Activated CD8-positive, alpha-beta memory T cell treated with anti-CD3 and anti-CD28 coated beads for 1 hour (primary cell): ENCODE data around the gene MYBBP1A.
"Not testable (repeated sequence)": the region's sequence is repeated elsewhere in the genome, so short reads cannot be mapped to it uniquely, and the experiment has no call there.

Source experiments
- DNase-seq, 2 donors: peaks; one replicate each; pipeline ENCODE4 v3.0.0-alpha.2; 2020; ENCODE audit warnings: low read depth in 1 of 2; ENCODE audit errors: extremely low read depth in 1 of 2

The MYBBP1A gene

DNA sequence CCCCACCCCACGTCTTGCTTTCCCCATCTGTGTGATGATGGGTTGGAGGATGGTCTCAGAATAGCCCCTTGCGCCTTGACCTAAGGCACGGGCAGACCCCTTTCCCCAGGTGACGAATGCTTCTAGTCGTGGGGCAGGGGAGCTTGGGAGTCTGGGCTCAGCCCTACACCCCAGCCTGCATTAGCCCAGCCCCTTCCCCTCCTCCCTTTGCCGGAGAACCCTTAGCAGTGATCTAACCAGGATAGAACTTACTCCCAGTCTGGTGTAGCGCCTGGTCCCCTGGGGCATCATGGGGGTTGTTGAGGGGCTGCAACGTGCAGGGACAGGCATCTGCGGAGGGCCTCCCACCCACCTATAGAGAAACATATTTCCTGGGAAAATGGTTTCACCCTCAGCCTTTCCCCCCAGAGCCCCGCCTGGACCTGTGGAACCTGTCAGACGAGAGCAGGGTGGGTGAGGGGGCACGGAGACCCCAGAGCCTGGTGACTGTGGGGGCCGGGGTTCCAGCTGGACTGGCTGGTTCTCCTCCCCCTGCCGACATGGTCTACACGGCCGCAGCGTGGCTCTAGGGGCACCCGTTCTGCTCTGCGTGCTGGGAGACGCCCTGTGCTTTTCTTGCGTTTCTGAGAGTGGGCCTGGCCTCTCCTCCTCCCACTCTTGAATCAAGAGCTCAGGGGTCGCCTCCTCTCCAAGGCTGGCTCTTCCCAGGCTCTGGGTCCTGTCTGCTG, 33.9 kb upstream of the MYBBP1A start:
- no peak for DNase-seq

DNA sequence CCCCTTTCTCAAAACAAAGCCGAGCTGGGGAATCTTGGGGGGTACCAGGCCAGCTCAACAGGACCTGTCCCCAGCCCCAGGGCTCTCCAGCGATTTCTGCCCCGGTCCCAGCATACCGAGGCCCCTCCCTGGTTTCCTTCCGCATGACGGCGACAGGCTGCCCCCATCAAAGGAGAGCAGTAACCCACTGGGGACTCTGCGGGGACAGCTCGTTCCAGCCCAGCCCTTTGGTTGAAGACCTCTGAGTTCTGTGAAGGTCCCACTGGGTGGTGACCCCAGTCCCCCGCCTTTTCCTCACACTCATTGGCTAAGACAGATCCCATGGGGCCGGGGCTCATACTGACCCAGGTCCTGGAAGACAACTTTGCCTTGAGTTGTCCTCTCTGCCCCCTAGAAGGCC, 33.2 kb upstream of the MYBBP1A start:
- DNase-seq: no peak

DNA sequence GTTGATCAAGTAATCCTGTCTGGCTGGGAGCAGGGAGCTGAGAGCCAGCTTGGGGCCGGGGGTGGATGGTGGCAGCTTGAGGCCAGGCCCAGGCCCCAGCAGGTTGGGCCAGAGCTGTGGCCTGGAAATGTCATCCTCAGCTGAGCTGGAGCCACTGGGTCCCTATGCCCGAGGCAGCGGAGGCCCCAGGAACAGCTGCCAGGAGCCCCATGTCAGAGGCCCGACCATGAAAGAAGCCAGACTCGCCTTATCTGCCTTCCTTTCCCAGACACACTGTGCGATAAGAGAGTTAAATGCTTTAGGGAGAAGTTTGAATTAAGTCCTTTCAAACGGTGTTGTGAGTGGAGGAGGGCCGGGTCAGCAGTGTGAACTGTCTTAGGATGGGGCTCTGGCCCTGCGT, 32.6 kb upstream of the MYBBP1A start:
- DNase-seq: no peak

DNA sequence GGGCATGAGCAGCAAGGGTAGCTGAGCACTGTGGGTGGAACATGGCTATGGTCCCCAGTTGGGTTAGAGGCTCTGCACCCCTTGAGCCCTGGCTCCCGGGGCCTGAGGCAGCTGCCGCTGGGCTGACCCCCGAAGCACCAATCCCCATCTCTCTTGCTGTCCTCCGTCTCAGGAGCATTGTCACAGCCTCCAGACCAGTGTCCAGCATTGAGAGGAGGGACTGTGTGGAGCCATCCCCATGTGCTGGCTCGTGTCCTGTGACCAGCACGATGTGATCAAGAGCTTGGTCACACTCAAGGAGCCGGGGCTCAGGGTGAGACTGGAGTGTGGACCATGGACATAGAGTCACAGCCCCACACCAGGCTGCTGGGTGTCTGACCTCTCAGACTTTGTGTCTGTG, 32.0 kb upstream of the MYBBP1A start:
- DNase-seq: no peak

DNA sequence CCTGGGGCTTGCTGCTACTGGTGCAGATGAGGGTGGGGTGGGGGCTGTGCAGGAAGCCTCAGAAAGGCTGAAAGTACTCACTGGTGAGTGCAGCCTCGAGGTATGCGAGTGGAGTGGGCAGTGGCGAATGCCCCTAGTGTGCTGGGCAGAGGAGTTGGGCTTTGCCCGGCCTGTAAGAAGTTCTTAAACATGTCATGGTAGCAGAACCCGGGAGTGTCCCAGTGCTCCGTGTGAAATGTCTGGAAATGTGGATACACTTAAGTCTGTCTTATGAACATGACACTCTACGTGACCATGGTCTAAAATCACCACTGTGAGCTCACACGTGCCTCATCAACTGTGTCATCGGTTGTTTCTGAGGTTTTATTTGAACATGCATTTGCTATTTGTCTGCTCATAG, 30.9 kb upstream of the MYBBP1A start:
- no peak for DNase-seq

DNA sequence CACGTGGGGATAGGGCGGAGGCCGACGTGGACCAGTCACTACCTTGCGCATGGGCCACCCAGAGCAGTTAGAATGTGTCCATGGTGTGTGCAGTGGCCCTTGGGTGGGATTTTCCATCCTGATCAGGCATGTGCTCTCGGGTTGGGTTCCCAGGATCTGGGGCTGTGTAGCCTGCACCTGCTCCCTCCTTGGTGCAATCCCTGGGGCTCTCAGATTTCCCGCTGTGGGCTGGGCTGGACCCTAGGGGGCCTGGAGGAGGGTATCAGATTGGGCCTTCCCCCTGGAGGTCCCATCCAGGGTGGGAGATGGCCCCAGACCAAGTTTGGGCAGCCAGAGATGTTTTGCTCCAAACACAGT, 30.4 kb upstream of the MYBBP1A start:
- no peak for DNase-seq

DNA sequence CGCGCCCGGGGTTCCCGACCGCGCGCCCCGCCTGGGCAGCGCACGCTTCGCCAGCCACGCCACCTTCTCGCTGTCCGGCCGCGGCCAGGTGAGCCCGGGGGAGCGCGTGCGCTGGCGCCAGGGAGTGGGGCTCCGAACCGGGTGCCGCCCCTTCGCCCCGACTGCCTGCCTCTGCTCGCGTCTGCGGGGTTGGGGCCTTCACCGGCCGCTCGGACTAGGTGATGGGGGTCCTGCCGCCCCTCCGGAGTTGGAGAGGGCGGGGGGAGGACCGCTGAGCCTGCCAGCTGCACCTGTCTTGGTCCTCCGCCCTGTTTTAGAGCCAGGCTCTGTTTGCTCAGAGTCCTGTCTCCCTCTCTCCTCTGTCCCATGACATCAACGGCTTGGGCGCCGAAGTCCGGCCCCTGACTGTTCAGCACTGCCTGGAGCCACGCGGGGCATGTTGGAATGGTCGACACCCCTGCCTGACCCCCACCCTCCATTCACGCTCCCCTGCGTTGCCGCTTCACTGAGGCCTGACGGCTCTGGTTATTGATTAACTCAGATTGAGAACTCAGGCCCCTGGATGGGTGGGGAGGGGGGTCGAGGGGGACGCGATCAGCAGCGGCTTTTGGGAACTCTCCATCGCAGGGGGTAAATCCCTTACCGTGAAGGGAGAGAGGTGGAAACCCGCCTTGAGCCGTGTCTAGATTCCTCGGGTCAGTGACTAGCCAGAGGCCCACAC, 29.9 kb upstream of the MYBBP1A start:
- DNase-seq: no peak

DNA sequence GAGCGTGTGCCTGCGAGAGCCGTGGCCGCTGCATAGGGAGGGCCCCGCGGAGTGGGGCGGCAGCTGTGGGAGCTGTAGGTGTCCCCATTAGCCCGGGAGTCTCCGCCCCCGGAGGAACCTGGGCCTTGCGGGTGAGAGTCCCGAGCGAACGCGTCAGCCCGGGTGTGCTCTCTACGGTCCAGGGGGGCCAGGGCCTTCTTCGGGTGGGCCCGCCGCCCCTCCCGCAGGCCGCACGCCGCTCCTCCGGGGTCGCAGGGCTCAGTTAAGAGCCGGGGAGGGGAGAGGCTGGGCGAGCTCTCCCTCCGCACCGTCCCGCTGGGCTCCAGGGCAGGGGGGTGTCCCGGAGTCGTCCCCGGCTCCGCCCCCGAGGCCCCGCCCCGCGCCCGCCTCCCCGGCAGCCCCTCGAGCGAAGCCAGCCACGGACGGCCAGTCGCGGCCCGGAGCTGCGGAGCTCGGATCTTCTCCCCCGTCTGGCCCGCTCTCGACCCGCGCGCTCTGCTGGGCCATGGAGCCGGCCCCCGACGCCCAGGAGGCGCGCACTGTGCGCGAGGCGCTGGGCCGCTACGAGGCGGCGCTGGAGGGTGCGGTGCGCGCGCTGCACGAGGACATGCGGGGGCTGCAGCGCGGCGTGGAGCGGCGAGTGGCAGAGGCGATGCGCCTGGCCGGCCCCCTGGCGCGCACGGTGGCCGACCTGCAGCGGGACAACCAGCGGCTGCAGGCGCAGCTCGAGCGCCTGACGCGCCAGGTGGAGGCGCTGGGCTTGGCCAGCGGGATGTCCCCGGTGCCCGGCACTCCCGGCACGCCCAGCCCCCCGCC, 29.1 kb upstream of the MYBBP1A start, which contains the start of gene SMTNL2:
Gene SMTNL2, plus strand, starts transcription at position 429 of the 816 bp plus-strand sequence. Its CDS starts 77 bp downstream, at position 506.
- peak in 1 of 2 donors; percentile 13 for DNase-seq

DNA sequence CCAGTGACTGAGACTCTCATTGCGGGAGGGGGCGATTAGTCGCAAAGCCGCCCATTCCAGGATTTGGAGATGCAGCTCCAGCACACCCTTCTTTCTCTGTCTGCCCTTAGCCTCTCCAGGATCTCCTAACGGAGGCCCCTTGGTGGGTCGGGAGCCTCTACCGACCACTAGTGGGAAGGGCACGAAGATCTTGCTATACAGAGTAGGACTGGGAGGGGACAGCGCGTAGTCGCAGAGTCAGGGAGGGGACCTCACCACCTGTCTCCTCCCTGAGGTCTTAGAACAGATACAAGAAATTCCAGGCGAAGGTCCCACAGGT, 28.6 kb upstream of the MYBBP1A start:
- DNase-seq: no peak

DNA sequence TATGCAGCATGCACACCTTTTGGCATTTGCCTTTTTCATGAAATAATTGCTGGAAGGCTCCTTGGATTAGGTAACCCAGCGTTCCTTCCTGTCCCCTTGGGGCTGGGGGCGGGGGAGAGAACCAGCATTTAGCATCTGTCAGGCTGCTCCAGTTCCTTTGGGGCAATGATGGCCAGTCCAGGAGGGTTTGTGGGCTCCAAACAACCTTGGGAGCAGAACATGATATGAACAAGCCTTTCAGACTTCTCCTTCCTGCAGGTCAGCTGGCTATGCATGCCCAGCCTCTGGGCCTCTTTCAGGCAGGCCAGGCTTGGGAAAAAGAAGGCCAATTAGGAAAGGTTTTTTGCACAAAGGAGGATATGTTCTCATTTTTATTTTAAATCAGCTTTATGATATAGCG, 28.0 kb upstream of the MYBBP1A start:
- DNase-seq: no peak

DNA sequence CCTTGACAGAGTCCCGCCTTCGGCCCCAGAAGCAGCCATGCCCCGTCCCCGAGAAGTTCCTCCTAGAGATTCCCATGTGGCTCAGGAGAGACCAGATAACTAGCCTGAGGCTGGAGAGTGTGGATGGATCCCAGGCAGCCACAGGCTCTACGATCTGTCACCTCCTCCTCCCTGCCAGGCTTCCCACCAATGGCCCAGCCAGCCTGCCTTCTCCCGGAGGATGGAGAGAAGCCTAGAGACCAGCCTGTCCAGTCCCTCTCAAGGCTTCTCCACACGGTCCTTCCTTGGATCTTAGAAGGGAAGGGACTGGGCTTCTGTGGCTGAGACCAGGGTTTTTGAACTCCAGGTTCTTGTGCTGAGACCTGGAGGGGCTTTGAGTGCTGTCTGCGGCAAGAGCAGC, 27.5 kb upstream of the MYBBP1A start:
- no peak for DNase-seq

DNA sequence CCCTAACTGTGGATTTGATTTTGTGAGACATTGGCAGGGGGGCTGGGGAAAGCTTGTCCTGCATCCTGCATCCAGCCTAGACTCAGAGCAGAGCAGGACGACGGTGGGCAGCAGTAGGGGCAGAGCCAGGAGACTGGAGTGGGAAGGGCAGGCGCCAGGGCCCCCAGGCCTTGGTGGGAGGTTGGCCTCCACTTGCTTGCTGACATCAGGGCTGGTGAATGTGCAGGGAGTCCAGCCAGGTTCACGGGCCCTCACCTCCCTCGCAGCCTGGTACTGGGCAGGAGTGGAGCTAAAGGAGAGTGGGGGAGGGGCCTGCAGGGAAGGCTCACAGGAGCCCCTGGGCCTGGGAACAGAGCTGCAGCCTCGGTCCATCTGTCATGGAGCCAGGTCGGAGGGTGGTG, 26.9 kb upstream of the MYBBP1A start:
- no peak for DNase-seq

DNA sequence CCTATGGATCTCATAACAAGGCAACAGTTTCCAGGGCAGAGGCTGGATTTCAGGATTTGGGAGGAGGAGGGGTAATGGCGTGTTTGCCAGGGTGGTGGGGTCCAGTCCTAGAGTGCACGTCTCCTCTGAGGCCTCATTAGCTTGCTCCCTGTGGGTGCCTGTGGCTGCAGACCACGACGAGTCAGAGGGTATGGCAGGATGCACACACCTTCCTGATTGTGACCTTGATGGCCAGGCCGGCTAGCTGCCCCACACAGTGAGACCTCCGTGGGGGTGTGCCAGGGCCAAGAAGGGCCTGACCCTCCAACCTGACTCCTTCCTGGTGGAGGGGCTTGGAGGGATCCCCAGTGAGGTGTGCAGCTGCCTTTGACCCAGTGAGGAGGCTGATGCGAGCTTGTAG, 25.1 kb upstream of the MYBBP1A start:
- DNase-seq: no peak

DNA sequence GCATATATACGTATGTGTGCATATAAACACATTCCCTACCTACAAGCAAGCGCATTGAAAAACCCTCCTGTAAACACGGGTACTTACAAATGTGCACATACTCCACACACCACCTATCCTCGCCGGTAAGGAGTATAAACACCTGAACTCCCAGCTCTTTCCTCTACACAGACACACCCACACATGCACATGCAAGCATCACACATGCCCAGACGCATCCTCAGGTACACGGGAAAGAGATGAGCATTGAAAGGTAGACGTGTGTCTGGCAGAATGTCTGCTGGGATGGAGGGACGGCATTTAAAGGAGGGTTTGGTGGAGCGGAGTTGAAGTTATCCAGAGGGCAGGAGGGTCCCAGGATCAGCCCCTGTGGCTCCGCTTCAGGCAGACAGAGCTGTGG, 24.5 kb upstream of the MYBBP1A start:
- DNase-seq: no peak

DNA sequence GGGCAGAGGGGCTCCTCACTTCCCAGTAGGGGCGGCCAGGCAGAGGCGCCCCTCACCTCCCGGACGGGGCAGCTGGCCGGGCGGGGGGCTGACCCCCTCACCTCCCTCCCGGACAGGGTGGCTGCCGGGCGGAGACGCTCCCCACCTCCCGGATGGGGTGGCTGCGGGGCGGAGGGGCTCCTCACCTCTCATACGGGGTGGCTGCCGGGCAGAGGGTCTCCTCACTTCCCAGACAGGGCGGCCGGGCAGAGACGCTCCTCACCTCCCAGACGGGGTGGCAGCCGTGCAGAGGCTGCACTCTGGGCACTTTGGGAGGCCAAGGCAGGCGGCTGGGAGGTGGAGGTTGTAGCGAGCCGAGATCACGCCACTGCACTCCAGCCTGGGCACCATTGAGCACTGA, 23.2 kb upstream of the MYBBP1A start:
- not testable (repeated sequence) for DNase-seq

DNA sequence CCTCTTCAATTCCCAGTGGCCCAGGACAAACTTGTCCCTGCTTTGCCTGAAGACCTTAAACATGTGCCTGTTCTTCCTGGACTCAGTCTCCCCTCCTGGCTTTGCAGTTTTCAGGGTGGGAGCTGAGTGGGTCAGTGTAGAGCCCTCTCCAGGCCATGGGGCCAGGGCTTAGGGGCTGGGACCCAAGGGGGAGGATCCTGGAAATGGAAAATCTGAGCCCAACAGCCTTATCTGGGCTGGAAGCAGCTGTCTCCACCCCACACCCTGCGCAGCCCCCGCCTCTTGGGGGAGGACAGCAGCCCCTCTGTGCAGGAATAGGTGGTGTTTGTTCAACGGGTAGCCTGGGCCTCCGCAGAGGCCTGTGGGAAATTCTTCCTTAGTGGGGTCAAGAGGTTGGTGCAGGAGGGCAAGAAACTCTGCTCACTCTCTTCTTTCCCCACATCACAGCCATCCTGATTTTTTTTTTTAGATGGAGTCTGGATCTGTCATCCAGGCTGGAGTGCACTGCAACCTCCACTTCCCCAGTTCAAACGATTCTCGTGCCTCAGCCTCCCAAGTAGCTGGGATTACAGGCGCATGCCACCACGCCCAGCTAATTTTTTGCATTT, 22.3 kb upstream of the MYBBP1A start:
- no peak for DNase-seq

DNA sequence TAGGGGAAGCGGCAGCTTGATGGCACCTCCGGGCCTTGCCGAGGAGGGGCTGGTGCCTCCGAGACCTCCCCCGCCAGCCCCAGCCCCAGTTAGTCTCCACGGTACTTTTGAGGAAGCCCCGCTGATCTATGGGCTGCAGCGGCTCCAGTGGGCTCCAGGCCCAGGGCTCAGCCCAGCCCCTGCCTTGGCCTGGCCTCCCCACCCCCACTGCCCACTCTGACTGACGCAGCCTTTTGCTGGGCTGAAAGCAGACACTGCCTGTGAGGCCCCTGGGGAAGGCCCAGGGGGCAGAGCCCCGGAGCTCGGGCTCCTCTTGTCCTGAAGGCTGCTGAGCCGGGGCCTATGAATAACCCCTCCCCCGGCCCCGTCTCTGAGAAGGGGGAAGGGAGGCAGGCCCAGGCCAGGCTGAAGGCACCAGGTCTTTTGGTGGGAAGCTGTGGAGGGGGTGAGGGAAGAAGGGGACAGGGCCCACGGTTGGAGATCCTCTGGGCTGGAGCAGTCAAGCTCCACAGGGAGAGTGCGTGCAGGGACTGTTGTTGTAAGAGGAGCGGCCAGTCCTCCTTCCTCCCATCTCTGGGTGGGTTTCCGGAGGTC, 21.6 kb upstream of the MYBBP1A start:
- no peak for DNase-seq

DNA sequence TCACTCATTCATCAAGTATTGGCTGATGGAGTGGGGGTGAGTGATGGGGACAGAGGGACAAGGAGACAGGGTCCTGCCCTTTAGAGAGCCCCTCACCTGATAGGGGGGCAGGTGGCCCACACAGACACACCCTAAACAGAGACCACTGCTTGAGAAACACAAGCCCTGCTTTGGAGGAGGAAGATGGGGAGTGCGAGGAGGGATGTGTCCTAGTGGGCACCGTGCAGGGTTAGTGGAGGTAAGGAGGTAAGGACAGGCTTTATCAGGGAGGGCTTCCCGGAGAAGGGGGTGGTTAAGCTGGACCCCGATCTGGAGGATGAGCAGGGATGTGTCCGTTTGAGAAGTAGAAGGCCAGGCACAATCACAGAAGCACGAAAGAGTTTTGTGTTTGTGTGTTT, 21.0 kb upstream of the MYBBP1A start:
- DNase-seq: no peak

DNA sequence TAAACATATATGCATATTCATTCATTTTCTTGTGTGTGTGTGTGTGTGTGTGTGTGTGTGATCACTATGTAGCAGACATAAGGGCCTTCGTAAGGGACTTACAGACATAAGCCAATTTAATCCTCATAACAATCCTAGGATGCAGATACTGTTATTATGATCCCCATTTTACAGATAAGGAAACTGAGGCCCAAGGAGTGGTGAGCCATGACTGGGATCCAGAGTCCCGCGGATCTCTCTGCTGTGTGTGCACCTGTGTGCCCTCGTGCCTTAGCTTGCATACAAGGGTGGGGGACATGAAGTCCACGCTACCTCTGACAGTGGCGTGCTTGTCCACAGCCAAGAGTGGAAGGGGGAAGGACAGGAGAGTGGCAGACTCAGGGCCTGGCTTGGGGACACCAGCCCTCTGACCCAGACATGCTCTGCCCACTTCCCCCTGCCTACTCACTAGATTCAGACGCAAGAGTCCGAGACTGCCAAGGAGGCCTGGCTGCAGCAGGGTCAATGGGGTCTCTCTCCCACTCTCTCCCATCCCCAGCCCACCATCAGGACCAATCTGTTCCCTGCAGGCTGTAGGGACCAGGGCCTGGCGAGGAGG, 19.4 kb upstream of the MYBBP1A start:
- no peak for DNase-seq

DNA sequence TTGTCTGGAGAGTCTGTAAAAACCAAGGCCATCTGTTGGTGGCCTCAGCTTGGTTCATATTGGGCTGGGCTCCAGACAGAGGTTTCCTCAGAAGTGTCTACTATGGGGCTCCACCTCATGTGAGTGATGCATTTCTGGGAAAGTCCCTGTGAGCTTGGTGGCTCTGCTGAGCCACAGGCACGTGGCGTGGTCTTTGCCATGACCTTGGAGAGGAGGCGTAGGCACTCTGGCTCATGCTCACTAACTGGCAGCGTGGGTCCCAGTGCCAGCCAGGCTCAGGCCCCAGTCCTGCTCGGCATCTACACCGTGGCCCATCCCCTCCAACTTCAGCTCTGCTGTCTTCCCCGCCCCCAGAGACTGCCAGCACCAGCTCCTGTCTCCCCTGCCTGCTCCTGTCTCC, 18.5 kb upstream of the MYBBP1A start:
- no peak for DNase-seq

DNA sequence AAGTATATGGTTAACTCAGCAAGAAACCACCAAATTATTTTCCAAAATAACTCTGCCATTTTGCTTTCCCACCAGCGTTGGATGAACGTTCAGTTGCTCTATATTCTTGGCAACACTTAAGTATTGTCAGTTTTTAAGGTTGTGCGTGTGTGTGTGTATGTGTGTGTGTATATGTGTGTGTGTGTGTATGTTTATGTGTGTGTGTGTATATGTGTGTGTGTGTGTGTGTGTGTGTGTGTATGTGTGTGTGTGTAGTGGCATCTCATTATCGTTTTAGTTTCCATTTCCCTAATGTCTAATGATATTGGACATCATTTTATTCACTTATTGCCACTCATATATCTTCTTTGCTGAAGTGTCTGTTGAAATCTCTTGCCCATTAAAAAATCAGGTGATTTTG, 17.9 kb upstream of the MYBBP1A start:
- DNase-seq: no peak
